RWPE2 (cell line): Measurements from ENCODE around the gene ELL.

Experiments
- ATAC-seq: fragments of 200-7000 bp; cut with Tn5 transposase; 3 replicates; pipeline ENCODE4 v1.9.1; 2021; ENCODE audit warnings: low read depth
- DNase-seq: peaks from one replicate; pipeline ENCODE4 v3.0.0-alpha.2; 2020; ENCODE audit warnings: low spot score
- H3K27ac ChIP-seq: fragments of 450-650 bp; 2 replicates; pipeline ENCODE4 v1.5.1; 2017; ENCODE audit warnings: mild to moderate bottlenecking; ENCODE audit not compliant: poor library complexity, severe bottlenecking
- H3K27me3 ChIP-seq: fragments of 250-450 bp; sonication (Bioruptor Pico); 2 replicates; pipeline ENCODE4 v1.5.1; 2021; ENCODE audit warnings: mild to moderate bottlenecking, moderate library complexity; ENCODE audit not compliant: insufficient read depth, poor library complexity, severe bottlenecking
- H3K36me3 ChIP-seq: fragments of 250-450 bp; sonication (Bioruptor Pico); 2 replicates; pipeline ENCODE4 v1.5.1; 2020; ENCODE audit warnings: low read depth, mild to moderate bottlenecking, moderate library complexity
- H3K4me1 ChIP-seq: fragments of 250-450 bp; sonication (Bioruptor Pico); 2 replicates; pipeline ENCODE4 v1.5.1; 2021; ENCODE audit warnings: mild to moderate bottlenecking, moderate library complexity; ENCODE audit not compliant: insufficient read depth, poor library complexity, severe bottlenecking
- H3K4me3 ChIP-seq: fragments of 250-450 bp; sonication (Bioruptor Pico); 2 replicates; pipeline ENCODE4 v1.5.1; 2021; ENCODE audit warnings: mild to moderate bottlenecking, moderate library complexity; ENCODE audit not compliant: severe bottlenecking
- H3K9me3 ChIP-seq: fragments of 250-450 bp; sonication (Bioruptor Pico); 2 replicates; pipeline ENCODE4 v1.5.1; 2021; ENCODE audit warnings: mild to moderate bottlenecking, moderate library complexity; ENCODE audit not compliant: severe bottlenecking
- TF ChIP-seq, protein P1 (sequence below): fragments of 450-650 bp; IDR thresholded peaks from one replicate; pipeline ENCODE4 v1.5.1; 2017; ENCODE audit warnings: mild to moderate bottlenecking, moderate library complexity; ENCODE audit not compliant: poor library complexity, severe bottlenecking

Gene ELL

DNA sequence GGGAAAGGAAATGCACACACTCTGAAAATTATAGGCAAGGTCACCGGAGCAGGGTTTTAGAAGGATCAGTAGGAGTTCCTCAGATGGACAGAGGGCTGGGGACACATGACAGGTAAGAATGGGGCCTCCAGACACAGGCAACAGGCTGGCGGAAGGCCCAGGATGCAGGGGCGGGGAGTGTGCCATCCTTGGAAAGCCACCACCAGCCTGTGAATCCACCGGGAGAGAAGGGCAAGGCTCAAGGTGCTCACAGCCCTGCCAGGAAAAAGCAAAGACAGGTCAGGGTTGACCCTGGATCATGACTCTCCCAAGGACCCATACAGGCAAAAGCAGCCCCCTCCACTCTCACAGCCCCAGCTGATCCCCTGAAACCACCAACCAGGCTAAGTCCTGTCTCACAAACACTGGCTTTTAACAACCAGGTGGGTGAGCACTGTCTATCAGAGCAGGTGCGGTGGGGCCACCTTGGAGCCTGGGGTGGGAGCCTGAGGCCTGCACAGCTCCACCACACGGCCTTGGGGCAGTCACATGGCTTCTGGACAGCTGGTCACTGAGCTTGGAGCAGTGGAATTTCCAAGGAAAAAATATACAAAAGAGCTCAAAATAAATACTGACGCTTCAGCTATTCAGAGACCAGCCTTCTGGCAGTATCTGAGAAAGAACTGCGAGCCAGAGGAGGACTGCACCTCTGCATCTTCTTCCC, 48.7 kb downstream of the ELL start:
- Histone ChIP-seq H3K27me3 (no peaks in the 10 kb centered on the region), H3K9me3 (no peaks in the 10 kb centered on the region), H3K4me1 (peaks cover 9% of the 10 kb centered on the region), H3K27ac (no peak overlapping the region), H3K36me3 (peaks cover 20% of the 10 kb centered on the region), H3K4me3 (no peak overlapping the region)
- TF ChIP-seq, protein P1, sequence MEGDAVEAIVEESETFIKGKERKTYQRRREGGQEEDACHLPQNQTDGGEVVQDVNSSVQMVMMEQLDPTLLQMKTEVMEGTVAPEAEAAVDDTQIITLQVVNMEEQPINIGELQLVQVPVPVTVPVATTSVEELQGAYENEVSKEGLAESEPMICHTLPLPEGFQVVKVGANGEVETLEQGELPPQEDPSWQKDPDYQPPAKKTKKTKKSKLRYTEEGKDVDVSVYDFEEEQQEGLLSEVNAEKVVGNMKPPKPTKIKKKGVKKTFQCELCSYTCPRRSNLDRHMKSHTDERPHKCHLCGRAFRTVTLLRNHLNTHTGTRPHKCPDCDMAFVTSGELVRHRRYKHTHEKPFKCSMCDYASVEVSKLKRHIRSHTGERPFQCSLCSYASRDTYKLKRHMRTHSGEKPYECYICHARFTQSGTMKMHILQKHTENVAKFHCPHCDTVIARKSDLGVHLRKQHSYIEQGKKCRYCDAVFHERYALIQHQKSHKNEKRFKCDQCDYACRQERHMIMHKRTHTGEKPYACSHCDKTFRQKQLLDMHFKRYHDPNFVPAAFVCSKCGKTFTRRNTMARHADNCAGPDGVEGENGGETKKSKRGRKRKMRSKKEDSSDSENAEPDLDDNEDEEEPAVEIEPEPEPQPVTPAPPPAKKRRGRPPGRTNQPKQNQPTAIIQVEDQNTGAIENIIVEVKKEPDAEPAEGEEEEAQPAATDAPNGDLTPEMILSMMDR = no peak
- DNase-seq (no peak), ATAC-seq (no peak)

DNA sequence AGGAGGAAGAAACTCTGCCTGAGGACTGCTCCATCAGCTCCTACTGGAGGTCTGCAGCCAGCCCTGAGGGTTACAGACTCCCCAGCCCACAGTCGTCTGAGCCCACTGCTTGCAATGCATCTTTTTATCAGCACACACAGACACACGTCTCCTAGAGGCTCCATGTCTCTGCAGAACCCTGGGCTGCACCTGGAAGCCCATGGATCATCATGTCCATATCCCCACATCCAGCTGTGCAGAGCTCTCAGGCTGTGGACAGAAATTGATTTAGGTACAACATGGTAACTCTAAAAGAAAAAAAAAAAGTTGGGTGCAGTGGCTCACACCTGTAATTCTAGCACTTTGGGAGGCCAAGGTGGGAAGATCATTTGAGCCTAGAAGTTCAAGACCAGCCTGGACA, 51.1 kb downstream of the ELL start:
- DNase-seq (no peak), ATAC-seq (no peak)
- Histone ChIP-seq H3K4me1 (peaks cover 9% of the 10 kb centered on the region), H3K27ac (no peak overlapping the region), H3K36me3 (peaks cover 20% of the 10 kb centered on the region), H3K27me3 (no peaks in the 10 kb centered on the region), H3K9me3 (no peaks in the 10 kb centered on the region), H3K4me3 (no peak overlapping the region)
- TF ChIP-seq, protein P1 = no peak

DNA sequence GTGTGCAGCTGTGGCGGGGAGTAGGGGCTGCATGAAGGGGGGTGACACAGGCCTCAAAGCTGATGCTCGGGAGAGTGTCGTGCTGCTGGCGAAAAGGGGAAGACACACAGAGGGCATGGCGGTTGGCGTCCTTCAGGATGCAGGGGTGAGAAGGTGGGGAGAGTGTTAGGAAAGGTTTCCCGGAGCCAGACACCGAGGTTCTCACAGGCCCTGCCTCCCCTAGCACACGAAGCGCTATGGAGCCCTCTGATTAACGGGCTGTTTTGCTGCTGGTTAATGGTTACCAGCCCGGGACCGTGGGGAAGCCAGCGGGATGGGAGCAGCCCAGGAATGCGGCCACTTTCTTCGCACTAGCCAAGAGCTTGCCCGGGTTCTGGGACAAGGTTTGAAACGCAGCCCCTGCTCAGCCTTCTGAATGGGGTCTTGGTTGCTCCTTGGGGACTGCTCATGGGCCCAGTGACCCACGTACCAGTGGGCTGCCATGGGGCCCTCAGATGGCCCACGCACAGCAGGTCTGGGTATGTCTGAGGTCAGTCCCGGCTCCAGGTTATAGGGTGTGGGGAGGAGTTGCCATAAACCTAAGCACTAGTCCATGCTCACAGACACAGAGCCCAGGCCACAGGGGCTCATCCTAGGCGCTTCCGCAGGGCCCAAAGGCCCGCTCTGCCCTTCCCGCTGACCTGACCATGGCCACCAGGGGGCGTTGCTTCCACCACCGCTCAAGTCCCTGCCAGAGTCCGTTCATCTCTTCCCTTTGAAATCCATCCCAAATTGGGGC, 52.6 kb downstream of the ELL start:
- H3K27ac ChIP-seq = no peak overlapping the region
- ATAC-seq = peak; percentile 30; the same call in 2 of the 3 replicates
- no peak for DNase-seq
- H3K27me3 ChIP-seq = no peaks in the 10 kb centered on the region
- H3K9me3 ChIP-seq = no peaks in the 10 kb centered on the region
- H3K36me3 ChIP-seq = peaks cover 26% of the 10 kb centered on the region
- no peak overlapping the region for H3K4me3 ChIP-seq
- H3K4me1 ChIP-seq = no peaks in the 10 kb centered on the region
- TF ChIP-seq, protein P1 = peak; percentile 55

DNA sequence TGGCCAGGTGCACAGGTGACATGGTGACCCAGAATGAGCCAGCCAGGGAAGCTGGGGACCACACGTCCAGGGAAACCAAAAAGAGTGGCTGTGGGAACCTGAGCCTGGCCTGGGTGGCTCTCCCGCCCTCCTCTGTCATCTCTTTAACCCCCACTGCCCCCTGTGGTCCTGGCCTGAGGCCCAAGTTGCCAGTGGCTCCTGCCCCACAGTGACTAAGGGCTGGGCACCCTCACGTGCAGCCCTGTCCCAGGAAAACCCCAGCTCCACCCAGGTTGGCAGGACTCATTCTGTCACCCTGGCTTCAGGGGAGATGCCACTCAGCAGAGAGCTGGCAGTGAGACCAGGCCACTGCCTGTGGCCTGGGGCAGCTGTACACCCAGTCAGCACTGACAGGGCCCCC, 53.4 kb downstream of the ELL start:
- Histone ChIP-seq H3K36me3 (peaks cover 26% of the 10 kb centered on the region), H3K9me3 (no peaks in the 10 kb centered on the region), H3K4me3 (no peak overlapping the region), H3K4me1 (no peaks in the 10 kb centered on the region), H3K27ac (no peak overlapping the region), H3K27me3 (no peaks in the 10 kb centered on the region)
- DNase-seq = no peak
- TF ChIP-seq, protein P1 = no peak
- ATAC-seq = no peak

DNA sequence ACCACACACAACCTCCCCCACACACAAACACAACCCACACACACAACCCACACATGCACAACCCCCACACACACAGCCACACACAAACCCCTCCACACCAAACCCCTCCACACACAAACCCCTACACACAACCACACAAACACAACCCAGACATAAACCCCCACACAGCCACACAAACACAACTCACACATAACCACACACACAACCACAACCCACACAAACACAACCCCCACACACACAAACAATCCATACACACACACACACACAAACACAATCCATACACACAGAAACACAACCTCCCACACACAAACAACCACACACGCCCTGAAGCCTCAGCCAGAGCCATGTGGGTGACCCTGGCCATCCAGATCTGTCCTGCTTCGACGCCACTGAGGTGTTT, 53.9 kb downstream of the ELL start:
- Histone ChIP-seq H3K4me1 (no peaks in the 10 kb centered on the region), H3K27me3 (no peaks in the 10 kb centered on the region), H3K4me3 (no peak overlapping the region), H3K36me3 (peaks cover 26% of the 10 kb centered on the region), H3K27ac (no peak overlapping the region), H3K9me3 (no peaks in the 10 kb centered on the region)
- no peak for ATAC-seq
- TF ChIP-seq, protein P1 = no peak
- no peak for DNase-seq
